ENCODE data around the gene RHBDL2.
"Not testable (repeated sequence)": the region's sequence is repeated elsewhere in the genome, so short reads cannot be mapped to it uniquely, and the experiment has no call there.

RHBDL2 gene

GRCh38 chr1:38918568-38918967, 23.1 kb downstream of the RHBDL2 start:
- Histone ChIP-seq H3K9ac (0 out of 2 replicates have a peak overlapping the region, but pooled peaks have one; percentile 16), H3K79me2 (ENCODE audit: insufficient read depth, low read depth) (no peaks in the 10 kb centered on the region), H3K4me1 (ENCODE audit: low read depth, poor library complexity, severe bottlenecking) (peaks cover 5% of the 10 kb centered on the region), H2AFZ (ENCODE audit: low read depth) (peak overlapping the region; percentile 84), H3K27ac (no peak overlapping the region), H3K27me3 (ENCODE audit: insufficient read depth, low read depth) (no peaks in the 10 kb centered on the region), H4K20me1 (ENCODE audit: insufficient read depth) (no peaks in the 10 kb centered on the region), H3K36me3 (ENCODE audit: insufficient read depth) (no peaks in the 10 kb centered on the region), H3K4me3 (IDR thresholded peaks at IDR 0.05; ENCODE audit: insufficient read depth, low read depth, low read length) (no peak overlapping the region), H3K4me2 (peak overlapping the region; percentile 33; the same call in 1 of the 2 replicates)
- TF ChIP-seq, protein P1, sequence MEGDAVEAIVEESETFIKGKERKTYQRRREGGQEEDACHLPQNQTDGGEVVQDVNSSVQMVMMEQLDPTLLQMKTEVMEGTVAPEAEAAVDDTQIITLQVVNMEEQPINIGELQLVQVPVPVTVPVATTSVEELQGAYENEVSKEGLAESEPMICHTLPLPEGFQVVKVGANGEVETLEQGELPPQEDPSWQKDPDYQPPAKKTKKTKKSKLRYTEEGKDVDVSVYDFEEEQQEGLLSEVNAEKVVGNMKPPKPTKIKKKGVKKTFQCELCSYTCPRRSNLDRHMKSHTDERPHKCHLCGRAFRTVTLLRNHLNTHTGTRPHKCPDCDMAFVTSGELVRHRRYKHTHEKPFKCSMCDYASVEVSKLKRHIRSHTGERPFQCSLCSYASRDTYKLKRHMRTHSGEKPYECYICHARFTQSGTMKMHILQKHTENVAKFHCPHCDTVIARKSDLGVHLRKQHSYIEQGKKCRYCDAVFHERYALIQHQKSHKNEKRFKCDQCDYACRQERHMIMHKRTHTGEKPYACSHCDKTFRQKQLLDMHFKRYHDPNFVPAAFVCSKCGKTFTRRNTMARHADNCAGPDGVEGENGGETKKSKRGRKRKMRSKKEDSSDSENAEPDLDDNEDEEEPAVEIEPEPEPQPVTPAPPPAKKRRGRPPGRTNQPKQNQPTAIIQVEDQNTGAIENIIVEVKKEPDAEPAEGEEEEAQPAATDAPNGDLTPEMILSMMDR (conservative IDR thresholded peaks at IDR 0.05; ENCODE audit: low read depth, low read length), result no peak

- Histone ChIP-seq H3K27ac (no peak overlapping the region), H3K36me3 (ENCODE audit: insufficient read depth) (no peaks in the 10 kb centered on the region), H3K9ac (no peak overlapping the region), H2AFZ (ENCODE audit: low read depth) (peak overlapping the region; percentile 84), H3K27me3 (ENCODE audit: insufficient read depth, low read depth) (no peaks in the 10 kb centered on the region), H3K4me1 (ENCODE audit: low read depth, poor library complexity, severe bottlenecking) (peaks cover 5% of the 10 kb centered on the region), H3K4me3 (IDR thresholded peaks at IDR 0.05; ENCODE audit: insufficient read depth, low read depth, low read length) (no peak overlapping the region), H3K4me2 (no peak overlapping the region), H3K79me2 (ENCODE audit: insufficient read depth, low read depth) (no peaks in the 10 kb centered on the region), H4K20me1 (ENCODE audit: insufficient read depth) (no peaks in the 10 kb centered on the region)
- TF ChIP-seq, protein P1 (conservative IDR thresholded peaks at IDR 0.05; ENCODE audit: low read depth, low read length), result no peak
Measured at GRCh38 chr1:38917772-38918171, 23.9 kb downstream of the RHBDL2 start.

DNA sequence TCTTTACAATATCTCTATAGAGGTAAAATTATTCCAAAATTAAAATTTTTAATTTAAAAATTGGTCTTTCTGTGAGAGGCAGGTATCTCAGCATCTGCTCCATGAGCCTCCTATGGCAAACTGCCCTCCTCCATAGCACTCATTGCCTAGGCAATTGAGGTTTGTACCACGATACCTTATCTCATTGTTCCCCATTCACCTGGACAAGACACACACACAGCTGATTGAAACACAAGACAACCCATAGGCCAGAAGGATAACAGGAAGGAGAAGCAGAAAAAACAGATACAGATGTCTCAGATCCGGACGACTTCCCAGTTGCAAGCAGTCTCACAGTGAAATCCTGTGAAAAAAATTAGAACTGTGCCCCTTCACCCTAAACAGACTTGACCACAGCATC, 24.3 kb downstream of the RHBDL2 start:
- peaks cover 5% of the 10 kb centered on the region for H3K4me1 ChIP-seq (ENCODE audit: low read depth, poor library complexity, severe bottlenecking)
- H3K27me3 ChIP-seq (ENCODE audit: insufficient read depth, low read depth), result no peaks in the 10 kb centered on the region
- no peak overlapping the region for H3K27ac ChIP-seq
- H4K20me1 ChIP-seq (ENCODE audit: insufficient read depth), result no peaks in the 10 kb centered on the region
- no peaks in the 10 kb centered on the region for H3K79me2 ChIP-seq (ENCODE audit: insufficient read depth, low read depth)
- no peak overlapping the region for H3K4me3 ChIP-seq (IDR thresholded peaks at IDR 0.05; ENCODE audit: insufficient read depth, low read depth, low read length)
- no peaks in the 10 kb centered on the region for H3K36me3 ChIP-seq (ENCODE audit: insufficient read depth)
- H2AFZ ChIP-seq (ENCODE audit: low read depth), result no peak overlapping the region
- H3K4me2 ChIP-seq, result no peak overlapping the region
- no peak overlapping the region for H3K9ac ChIP-seq
- TF ChIP-seq, protein P1 (conservative IDR thresholded peaks at IDR 0.05; ENCODE audit: low read depth, low read length), result no peak

GRCh38 chr1:38915352-38915948, 26.2 kb downstream of the RHBDL2 start:
- Histone ChIP-seq H3K4me3 (IDR thresholded peaks at IDR 0.05; ENCODE audit: insufficient read depth, low read depth, low read length) (no peak overlapping the region), H4K20me1 (ENCODE audit: insufficient read depth) (no peaks in the 10 kb centered on the region), H3K79me2 (ENCODE audit: insufficient read depth, low read depth) (no peaks in the 10 kb centered on the region), H3K9ac (no peak overlapping the region), H3K27ac (no peak overlapping the region), H3K4me2 (no peak overlapping the region), H2AFZ (ENCODE audit: low read depth) (no peak overlapping the region), H3K36me3 (ENCODE audit: insufficient read depth) (no peaks in the 10 kb centered on the region), H3K4me1 (ENCODE audit: low read depth, poor library complexity, severe bottlenecking) (peaks cover 5% of the 10 kb centered on the region), H3K27me3 (ENCODE audit: insufficient read depth, low read depth) (no peaks in the 10 kb centered on the region)
- TF ChIP-seq, protein P1 (conservative IDR thresholded peaks at IDR 0.05; ENCODE audit: low read depth, low read length), result no peak

- H2AFZ ChIP-seq (ENCODE audit: low read depth); H3K4me3 ChIP-seq (IDR thresholded peaks at IDR 0.05; ENCODE audit: insufficient read depth, low read depth, low read length); H4K20me1 ChIP-seq (ENCODE audit: insufficient read depth); H3K4me1 ChIP-seq (ENCODE audit: low read depth, poor library complexity, severe bottlenecking); H3K27me3 ChIP-seq (ENCODE audit: insufficient read depth, low read depth); H3K9ac ChIP-seq; H3K79me2 ChIP-seq (ENCODE audit: insufficient read depth, low read depth); H3K36me3 ChIP-seq (ENCODE audit: insufficient read depth); H3K27ac ChIP-seq; H3K4me2 ChIP-seq: not testable (repeated sequence)
Measured at GRCh38 chr1:38914908-38915307, 26.7 kb downstream of the RHBDL2 start.

Measured in KMS-11 (cell line).